Endothelial cell of umbilical vein (primary cell): ENCODE data around the gene PDK3. TPM values are rescaled to one million over a fixed set of nuclear protein-coding genes. Genes with fewer than 3 reads are reported as not detected.

ENCODE experiments used
- BruUV-seq: library from RNA; stranded (reverse); fragments of 400-500 nt; replicated peaks from 2 replicates; lab custom pipeline; 2021; lab: Mats Ljungman, UMichigan
- CTCF ChIA-PET: fragments of 300-600, 350-600 bp; sonication (Branson Sonifier 250); formaldehyde crosslinking; loops from one replicate; lab custom pipeline; 2021; ENCODE audit warnings: antibody characterized with exemption, inconsistent platforms; lab: Charles Lee
- POLR2A ChIA-PET: fragments of 300-600, 350-600 bp; sonication (Branson Sonifier 250); formaldehyde crosslinking; loops from one replicate; lab custom pipeline; 2021; ENCODE audit warnings: antibody characterized with exemption, inconsistent platforms; lab: Charles Lee
- DNase-seq: peaks from one replicate; pipeline ENCODE4 v3.0.0-alpha.2; 2011; ENCODE audit warnings: low read depth, low spot score
- FAIRE-seq: peaks from 2 replicates; lab custom pipeline; 2011; peaks lifted over from hg19 to GRCh38; lab: Jason Lieb, UNC
- H2AFZ ChIP-seq: 2 replicates; pipeline ENCODE4 v1.6.0; 2012; ENCODE audit warnings: low read depth, low read length, control low read depth, inconsistent platforms
- H3K27ac ChIP-seq: 2 replicates; pipeline ENCODE4 v1.5.1; 2011; ENCODE audit warnings: low read depth, mild to moderate bottlenecking, control low read depth, low read length, moderate library complexity; ENCODE audit not compliant: insufficient read depth
- H3K27me3 ChIP-seq, 2 experiments: 2 replicates each; pipeline versions ENCODE4 v1.6.0 to v1.6.1; 2011; ENCODE audit warnings: low read length in 2 of 2, mixed read lengths in 1 of 2; ENCODE audit not compliant: control insufficient read depth in 2 of 2, insufficient read depth in 2 of 2
- H3K36me3 ChIP-seq, 2 experiments: 2 replicates in 1 of 2; 3 replicates in 1 of 2; pipeline ENCODE4 v1.5.1; 2011; ENCODE audit warnings: low read length in 2 of 2, mild to moderate bottlenecking in 1 of 2, moderate library complexity in 1 of 2; ENCODE audit not compliant: control insufficient read depth in 2 of 2, insufficient read depth in 2 of 2; ENCODE audit errors: extremely low read depth in 1 of 2
- H3K4me1 ChIP-seq: 3 replicates; pipeline ENCODE4 v1.5.1; 2011; ENCODE audit warnings: mild to moderate bottlenecking, low read length; ENCODE audit not compliant: control insufficient read depth, insufficient read depth; ENCODE audit errors: extremely low read depth
- H3K4me2 ChIP-seq: 2 replicates; pipeline ENCODE4 v1.6.1; 2011; ENCODE audit warnings: low read length, control low read depth, mixed read lengths; ENCODE audit not compliant: insufficient read depth
- H3K4me3 ChIP-seq, 3 experiments: fragments of 200-600 bp in 1 of 3; sonication (generic), shearing (Covaris generic) in 1 of 3; replicated peaks in 1 of 3; 2 replicates each; pipeline ENCODE4 v1.5.1; 2011 to 2016; ENCODE audit warnings: control low read depth in 3 of 3, low read length in 3 of 3, mild to moderate bottlenecking in 2 of 3, inconsistent platforms in 1 of 3, low read depth in 1 of 3, moderate library complexity in 1 of 3; ENCODE audit not compliant: insufficient read depth in 1 of 3
- H3K79me2 ChIP-seq: 2 replicates; pipeline ENCODE4 v1.6.0; 2012; ENCODE audit warnings: low read length, inconsistent platforms; ENCODE audit not compliant: control insufficient read depth, insufficient read depth
- H3K9ac ChIP-seq: replicated peaks from 2 replicates; pipeline ENCODE3; 2011; ENCODE audit warnings: low read length, control low read depth; ENCODE audit not compliant: insufficient read depth; ENCODE audit errors: extremely low read depth
- H3K9me1 ChIP-seq: replicated peaks from 3 replicates; pipeline ENCODE4 v1.6.0; 2011; ENCODE audit warnings: mild to moderate bottlenecking, low read length; ENCODE audit not compliant: control insufficient read depth, insufficient read depth; ENCODE audit errors: extremely low read depth
- H3K9me3 ChIP-seq: replicated peaks from 2 replicates; pipeline ENCODE4 v1.5.1; 2012; ENCODE audit warnings: low read length, inconsistent platforms; ENCODE audit not compliant: control insufficient read depth, insufficient read depth
- H4K20me1 ChIP-seq: replicated peaks from 2 replicates; pipeline ENCODE3; 2011; ENCODE audit warnings: mild to moderate bottlenecking, low read length; ENCODE audit not compliant: control insufficient read depth, insufficient read depth; ENCODE audit errors: extremely low read depth
- GATA2 ChIP-seq: IDR thresholded peaks from 2 replicates; pipeline ENCODE4 v1.7.0; 2011; ENCODE audit warnings: low read depth, mild to moderate bottlenecking, moderate library complexity, mixed read lengths, low read length; ENCODE audit not compliant: insufficient read length, insufficient read depth
- MAX ChIP-seq: IDR thresholded peaks from 2 replicates; pipeline ENCODE4 v1.6.1; 2011; ENCODE audit not compliant: insufficient read depth, insufficient read length
- MYC ChIP-seq: IDR thresholded peaks from one replicate; pipeline ENCODE4 v1.6.1; 2011; ENCODE audit warnings: mild to moderate bottlenecking, low read depth, low read length
- POLR2A ChIP-seq: IDR thresholded peaks from 2 replicates; pipeline ENCODE4 v1.6.1; 2012; ENCODE audit warnings: low read depth, mild to moderate bottlenecking, control low read depth, low read length
- POLR2AphosphoS5 ChIP-seq: IDR thresholded peaks from 2 replicates; pipeline ENCODE4 v1.6.1; 2012; ENCODE audit warnings: low read depth, mild to moderate bottlenecking, control low read depth, low read length, moderate library complexity; ENCODE audit not compliant: insufficient read depth
- dilution Hi-C: fragments of 300-500 bp; cut with MboI; formaldehyde crosslinking; loops from one replicate; pipeline ENCODE4 v1.15.0; 2019; ENCODE audit warnings: low sequenced_read_pairs; ENCODE audit not compliant: extremely low pct_ligation_motif_present
- intact Hi-C: fragments of 100-400 bp; cut with micrococcal nuclease; formaldehyde crosslinking; loops from one replicate; pipeline ENCODE4 v1.10.0; 2022
- polyA plus RNA-seq, 4 experiments: library from polyadenylated mRNA; depleted of rRNA in 3 of 4; stranded (reverse) in 3 of 4; unstranded in 1 of 4; fragments of >200 nt; gene quantifications; 2 replicates each; pipeline versions ENCODE4 v1.2.1 to v1.2.3, GENCODE V29; 2011 to 2012; ENCODE audit warnings: missing spikeins in 1 of 4
- total RNA-seq: library from RNA; stranded (reverse); gene quantifications from 2 replicates; pipeline ENCODE4 v1.2.3, GENCODE V29; 2021
- TF ChIP-seq, protein P1 (sequence below), 2 donors: IDR thresholded peaks; 1 replicate in 1 of 2; 2 replicates in 1 of 2; pipeline ENCODE4 v1.5.1; 2011; ENCODE audit warnings: low read length in 2 of 2, mild to moderate bottlenecking in 2 of 2, moderate library complexity in 2 of 2, control low read depth in 1 of 2, inconsistent platforms in 1 of 2, low read depth in 1 of 2; ENCODE audit not compliant: insufficient read depth in 1 of 2; ENCODE audit errors: extremely low read depth in 1 of 2

PDK3 gene
- total and polyA plus RNA-seq, 2 donors (not counting 3 experiments of a cell fraction or from before 2014, with no cell fraction given) = 3.0 to 5.9 TPM

DNA sequence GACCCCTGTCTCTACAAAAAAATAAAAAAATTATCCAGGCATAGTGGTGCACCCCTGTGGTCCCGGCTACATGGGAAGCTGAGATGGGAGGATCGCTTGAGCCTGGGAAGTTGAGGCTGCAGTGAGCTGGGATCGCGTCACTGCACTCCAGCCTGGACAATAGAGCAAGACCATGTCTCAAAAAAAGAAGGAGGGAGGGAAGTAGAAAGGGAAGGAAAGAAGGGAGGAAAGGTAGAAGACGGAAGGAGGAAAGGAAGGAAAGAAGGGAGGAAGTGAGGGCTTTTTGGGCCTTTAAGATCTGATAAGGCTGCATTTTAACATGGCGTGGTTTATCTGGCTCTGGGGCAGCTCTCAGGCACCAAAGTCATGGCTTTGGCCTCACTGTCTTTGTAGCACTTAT is 10.4 kb downstream of the PDK3 start:
- no peak overlapping the region for H3K27ac ChIP-seq
- ChIA-PET POLR2A (no interaction called here), CTCF (no interaction called here)
- no peaks in the 10 kb centered on the region for H3K9me3 ChIP-seq
- FAIRE-seq (no peak), DNase-seq (no peak)
- H3K4me3 ChIP-seq = no peak overlapping the region
- intact Hi-C loops (no loop called here), dilution Hi-C loops (no loop called here)
- no peaks in the 10 kb centered on the region for H3K27me3 ChIP-seq
- H3K9me1 ChIP-seq = no peaks in the 10 kb centered on the region
- no peak overlapping the region for H3K4me2 ChIP-seq
- BruUV-seq = no TSS peak
- peaks cover 3% of the 10 kb centered on the region for H3K4me1 ChIP-seq
- no peaks in the 10 kb centered on the region for H4K20me1 ChIP-seq
- H2AFZ ChIP-seq = no peak overlapping the region
- TF ChIP-seq MAX (no peak), GATA2 (no peak), POLR2AphosphoS5 (no peak), MYC (no peak)
- no peak overlapping the region for H3K9ac ChIP-seq
- H3K36me3 ChIP-seq = no peaks in the 10 kb centered on the region
- H3K79me2 ChIP-seq = no peaks in the 10 kb centered on the region

GRCh38 chrX:24478509-24478908 is 13.4 kb downstream of the PDK3 start:
- Histone ChIP-seq H3K27ac (no peak overlapping the region), H3K9me1 (no peaks in the 10 kb centered on the region), H3K4me1 (peaks cover 3% of the 10 kb centered on the region), H3K27me3 (no peaks in the 10 kb centered on the region), H3K36me3 (no peaks in the 10 kb centered on the region), H2AFZ (no peak overlapping the region), H3K4me2 (no peak overlapping the region), H3K4me3 (no peak overlapping the region), H4K20me1 (no peaks in the 10 kb centered on the region), H3K9ac (no peak overlapping the region), H3K79me2 (no peaks in the 10 kb centered on the region), H3K9me3 (no peaks in the 10 kb centered on the region)
- dilution Hi-C loops = no loop called here
- TF ChIP-seq, protein P1, sequence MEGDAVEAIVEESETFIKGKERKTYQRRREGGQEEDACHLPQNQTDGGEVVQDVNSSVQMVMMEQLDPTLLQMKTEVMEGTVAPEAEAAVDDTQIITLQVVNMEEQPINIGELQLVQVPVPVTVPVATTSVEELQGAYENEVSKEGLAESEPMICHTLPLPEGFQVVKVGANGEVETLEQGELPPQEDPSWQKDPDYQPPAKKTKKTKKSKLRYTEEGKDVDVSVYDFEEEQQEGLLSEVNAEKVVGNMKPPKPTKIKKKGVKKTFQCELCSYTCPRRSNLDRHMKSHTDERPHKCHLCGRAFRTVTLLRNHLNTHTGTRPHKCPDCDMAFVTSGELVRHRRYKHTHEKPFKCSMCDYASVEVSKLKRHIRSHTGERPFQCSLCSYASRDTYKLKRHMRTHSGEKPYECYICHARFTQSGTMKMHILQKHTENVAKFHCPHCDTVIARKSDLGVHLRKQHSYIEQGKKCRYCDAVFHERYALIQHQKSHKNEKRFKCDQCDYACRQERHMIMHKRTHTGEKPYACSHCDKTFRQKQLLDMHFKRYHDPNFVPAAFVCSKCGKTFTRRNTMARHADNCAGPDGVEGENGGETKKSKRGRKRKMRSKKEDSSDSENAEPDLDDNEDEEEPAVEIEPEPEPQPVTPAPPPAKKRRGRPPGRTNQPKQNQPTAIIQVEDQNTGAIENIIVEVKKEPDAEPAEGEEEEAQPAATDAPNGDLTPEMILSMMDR (IDR thresholded peaks at IDR 0.05; ENCODE audit: extremely low read depth in 1 of 2, insufficient read depth in 1 of 2, low read depth in 1 of 2, low read length in 2 of 2) = no peak
- TF ChIP-seq MYC = no peak
- no peak for TF ChIP-seq POLR2A
- no peak for TF ChIP-seq GATA2
- POLR2A ChIA-PET = interaction anchor here (0.5 kb wide), 1 partner anchor 567 kb away, joined by 6 read pairs; no protein-coding TSS in a partner anchor
- CTCF ChIA-PET = no interaction called here
- intact Hi-C loops = no loop called here
- BruUV-seq = no TSS peak
- no peak for FAIRE-seq
- DNase-seq = no peak
